AG04450 (cell line): Measurements from ENCODE around the gene TTN. TPM values are rescaled to one million over a fixed set of nuclear protein-coding genes. Genes with fewer than 3 reads are reported as not detected.

Experiments
- CTCF ChIA-PET: fragments of 300-600, 350-600 bp; formaldehyde crosslinking; extraction: SDS; loops from one replicate; lab custom pipeline; 2022; ENCODE audit warnings: antibody characterized with exemption, inconsistent platforms; lab: Charles Lee
- POLR2A ChIA-PET: fragments of 350-600 bp; formaldehyde crosslinking; extraction: SDS; loops from one replicate; lab custom pipeline; 2021; ENCODE audit warnings: antibody characterized with exemption, inconsistent platforms; lab: Yijun Ruan, JAX
- DNase-seq: peaks from one replicate; pipeline ENCODE4 v3.0.0-alpha.2; 2011; ENCODE audit warnings: low read depth, low spot score
- H3K27ac ChIP-seq: one replicate; pipeline ENCODE4 v1.5.1; 2012; ENCODE audit warnings: low read depth, low read length, control low read depth
- H3K27me3 ChIP-seq: one replicate; pipeline ENCODE4 v1.6.0; 2012; ENCODE audit warnings: low read length; ENCODE audit not compliant: control insufficient read depth, insufficient read depth
- H3K4me3 ChIP-seq: 2 replicates; pipeline ENCODE4 v1.5.1; 2011; ENCODE audit warnings: mild to moderate bottlenecking, low read depth, low read length, control low read depth
- H3K9me3 ChIP-seq: 2 replicates; pipeline ENCODE4 v1.5.1; 2012; ENCODE audit warnings: low read length; ENCODE audit not compliant: control insufficient read depth, insufficient read depth
- polyA plus RNA-seq: library from polyadenylated mRNA; depleted of rRNA; stranded (reverse); fragments of >200 nt; gene quantifications from 2 replicates; pipeline ENCODE4 v1.2.3, GENCODE V29; 2011
- TF ChIP-seq, protein P1 (sequence below): IDR thresholded peaks from 2 replicates; pipeline ENCODE4 v1.5.1; 2011; ENCODE audit warnings: low read depth, low read length, control low read depth, inconsistent platforms

Gene TTN
- polyA plus RNA-seq, 1 experiment, result 0.06 TPM

DNA sequence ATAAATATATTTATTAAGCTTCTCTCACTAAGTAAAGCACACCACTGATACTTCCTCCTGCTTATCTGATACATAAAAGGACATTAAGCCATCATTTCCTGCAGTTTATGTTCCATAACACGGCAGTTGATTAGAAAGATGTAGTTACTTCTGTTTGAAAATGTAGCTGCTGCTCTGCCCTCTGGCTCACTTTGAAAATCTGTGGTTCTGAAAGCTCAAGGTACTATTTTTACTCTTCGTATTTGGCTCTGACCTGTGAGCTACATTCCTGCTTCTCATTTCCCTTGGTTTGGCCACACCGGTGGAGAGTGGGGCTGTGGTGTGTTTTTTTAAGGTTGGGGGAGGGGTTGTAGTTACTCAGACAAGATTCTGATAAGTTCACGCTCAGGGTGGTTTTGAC, 12.8 kb upstream of the TTN start:
- TF ChIP-seq, protein P1, sequence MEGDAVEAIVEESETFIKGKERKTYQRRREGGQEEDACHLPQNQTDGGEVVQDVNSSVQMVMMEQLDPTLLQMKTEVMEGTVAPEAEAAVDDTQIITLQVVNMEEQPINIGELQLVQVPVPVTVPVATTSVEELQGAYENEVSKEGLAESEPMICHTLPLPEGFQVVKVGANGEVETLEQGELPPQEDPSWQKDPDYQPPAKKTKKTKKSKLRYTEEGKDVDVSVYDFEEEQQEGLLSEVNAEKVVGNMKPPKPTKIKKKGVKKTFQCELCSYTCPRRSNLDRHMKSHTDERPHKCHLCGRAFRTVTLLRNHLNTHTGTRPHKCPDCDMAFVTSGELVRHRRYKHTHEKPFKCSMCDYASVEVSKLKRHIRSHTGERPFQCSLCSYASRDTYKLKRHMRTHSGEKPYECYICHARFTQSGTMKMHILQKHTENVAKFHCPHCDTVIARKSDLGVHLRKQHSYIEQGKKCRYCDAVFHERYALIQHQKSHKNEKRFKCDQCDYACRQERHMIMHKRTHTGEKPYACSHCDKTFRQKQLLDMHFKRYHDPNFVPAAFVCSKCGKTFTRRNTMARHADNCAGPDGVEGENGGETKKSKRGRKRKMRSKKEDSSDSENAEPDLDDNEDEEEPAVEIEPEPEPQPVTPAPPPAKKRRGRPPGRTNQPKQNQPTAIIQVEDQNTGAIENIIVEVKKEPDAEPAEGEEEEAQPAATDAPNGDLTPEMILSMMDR, result no peak
- no peak for DNase-seq
- H3K4me3 ChIP-seq, result no peak overlapping the region
- CTCF ChIA-PET, result interaction anchor here (1.2 to 2.0 kb wide), 3 partner anchors 24 to 94 kb away, joined by 3 to 8 read pairs (median 4); no protein-coding TSS in a partner anchor
- H3K27me3 ChIP-seq, result no peaks in the 10 kb centered on the region
- H3K27ac ChIP-seq, result no peak overlapping the region
- POLR2A ChIA-PET, result no interaction called here
- H3K9me3 ChIP-seq, result no peaks in the 10 kb centered on the region

- CTCF ChIA-PET, result interaction anchor here (1.0 to 2.0 kb wide), 3 partner anchors 12 to 95 kb away, joined by 4 to 8 read pairs (median 4); partner anchors contain the start of gene TTN
- Histone ChIP-seq H3K9me3 (no peaks in the 10 kb centered on the region), H3K27ac (no peak overlapping the region), H3K4me3 (no peak overlapping the region), H3K27me3 (no peaks in the 10 kb centered on the region)
- POLR2A ChIA-PET, result no interaction called here
- DNase-seq, result no peak
- TF ChIP-seq, protein P1, result no peak
Observed at GRCh38 chr2:178819147-178819875, 12.1 kb upstream of the TTN start.

DNA sequence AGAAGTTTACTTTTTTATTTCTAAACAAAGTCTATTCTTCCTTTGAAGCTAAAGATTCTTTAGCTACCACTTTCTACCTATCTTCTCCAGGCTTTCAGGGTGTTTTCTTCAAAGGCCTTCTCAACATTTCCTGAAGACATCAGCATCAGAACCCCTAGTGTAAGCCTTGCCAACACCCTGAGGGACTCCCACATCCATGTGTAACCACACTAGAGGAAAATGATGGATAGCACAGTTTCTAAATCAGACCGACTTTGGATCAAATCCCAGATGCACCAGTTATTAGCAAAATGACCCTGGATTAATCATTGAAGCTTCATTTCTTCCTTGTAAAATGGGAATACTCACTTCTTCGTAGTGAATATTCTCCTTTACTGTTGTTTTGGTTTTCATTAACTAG, 4.7 kb upstream of the TTN start:
- H3K9me3 ChIP-seq, result no peaks in the 10 kb centered on the region
- TF ChIP-seq, protein P1, result no peak
- H3K27me3 ChIP-seq, result no peaks in the 10 kb centered on the region
- no peak overlapping the region for H3K27ac ChIP-seq
- CTCF ChIA-PET, result interaction anchor here (0.8 to 1.5 kb wide), 3 partner anchors 16 to 904 kb away, joined by 3 to 4 read pairs (median 4); no protein-coding TSS in a partner anchor
- POLR2A ChIA-PET, result no interaction called here
- no peak overlapping the region for H3K4me3 ChIP-seq
- no peak for DNase-seq

- Histone ChIP-seq H3K9me3 (no peaks in the 10 kb centered on the region), H3K4me3 (no peak overlapping the region), H3K27ac (no peak overlapping the region), H3K27me3 (no peaks in the 10 kb centered on the region)
- ChIA-PET POLR2A (no interaction called here), CTCF (interaction anchor here (0.8 to 0.9 kb wide), 2 partner anchors 16 to 904 kb away, joined by 3 to 4 read pairs; no protein-coding TSS in a partner anchor)
- no peak for DNase-seq
- TF ChIP-seq, protein P1, result no peak
Observed at GRCh38 chr2:178811045-178811444, 3.8 kb upstream of the TTN start.

DNA sequence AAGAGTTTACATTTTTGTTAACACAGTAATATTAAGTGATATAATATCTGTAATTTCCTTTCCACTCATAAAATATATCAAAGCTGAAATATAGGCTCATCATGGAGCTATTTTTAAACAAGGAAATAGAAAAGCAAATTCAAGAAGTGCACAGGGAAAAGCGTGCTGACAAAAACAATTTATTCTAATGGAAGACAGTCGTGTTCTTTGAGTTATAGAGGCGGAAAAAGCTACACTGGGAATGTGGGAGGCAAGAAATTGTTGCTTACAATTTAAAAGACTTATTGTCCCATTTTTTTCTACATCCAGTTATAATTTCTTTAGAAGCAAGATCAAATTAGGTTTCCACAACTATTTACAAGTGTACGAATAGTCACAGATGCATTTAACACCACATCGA, 3.2 kb upstream of the TTN start:
- Histone ChIP-seq H3K27ac (no peak overlapping the region), H3K27me3 (no peaks in the 10 kb centered on the region), H3K9me3 (no peaks in the 10 kb centered on the region), H3K4me3 (no peak overlapping the region)
- no peak for DNase-seq
- POLR2A ChIA-PET, result no interaction called here
- CTCF ChIA-PET, result no interaction called here
- TF ChIP-seq, protein P1, result no peak
